ENCODE results near the gene SUSD6.
"Not testable (repeated sequence)": the region's sequence is repeated elsewhere in the genome, so short reads cannot be mapped to it uniquely, and the experiment has no call there.

Gene SUSD6

DNA sequence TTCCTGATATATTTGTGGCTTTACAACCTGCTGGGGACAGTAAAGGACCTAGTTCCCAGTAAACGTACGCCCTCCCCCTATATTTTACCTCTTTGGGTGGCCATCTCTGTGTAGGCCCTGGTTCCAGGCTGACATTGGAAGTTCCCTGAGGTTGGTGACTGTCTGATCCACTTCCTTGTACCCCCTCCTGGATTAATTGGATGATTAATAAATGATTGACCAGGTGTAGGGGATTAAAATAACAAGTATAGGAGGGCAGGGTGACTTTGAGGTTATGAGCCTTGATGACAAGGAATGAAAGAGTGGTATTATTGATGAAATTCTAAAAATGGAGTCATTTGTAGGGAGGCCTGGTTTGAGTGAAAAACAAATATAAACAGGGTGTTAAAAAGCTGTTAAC lies 9.6 kb downstream of the SUSD6 start:
- DNase-seq (ENCODE audit: low read depth): no peak

- DNase-seq (ENCODE audit: low read depth): no peak
Observed at GRCh38 chr14:69624136-69624535, 12.7 kb downstream of the SUSD6 start.

DNA sequence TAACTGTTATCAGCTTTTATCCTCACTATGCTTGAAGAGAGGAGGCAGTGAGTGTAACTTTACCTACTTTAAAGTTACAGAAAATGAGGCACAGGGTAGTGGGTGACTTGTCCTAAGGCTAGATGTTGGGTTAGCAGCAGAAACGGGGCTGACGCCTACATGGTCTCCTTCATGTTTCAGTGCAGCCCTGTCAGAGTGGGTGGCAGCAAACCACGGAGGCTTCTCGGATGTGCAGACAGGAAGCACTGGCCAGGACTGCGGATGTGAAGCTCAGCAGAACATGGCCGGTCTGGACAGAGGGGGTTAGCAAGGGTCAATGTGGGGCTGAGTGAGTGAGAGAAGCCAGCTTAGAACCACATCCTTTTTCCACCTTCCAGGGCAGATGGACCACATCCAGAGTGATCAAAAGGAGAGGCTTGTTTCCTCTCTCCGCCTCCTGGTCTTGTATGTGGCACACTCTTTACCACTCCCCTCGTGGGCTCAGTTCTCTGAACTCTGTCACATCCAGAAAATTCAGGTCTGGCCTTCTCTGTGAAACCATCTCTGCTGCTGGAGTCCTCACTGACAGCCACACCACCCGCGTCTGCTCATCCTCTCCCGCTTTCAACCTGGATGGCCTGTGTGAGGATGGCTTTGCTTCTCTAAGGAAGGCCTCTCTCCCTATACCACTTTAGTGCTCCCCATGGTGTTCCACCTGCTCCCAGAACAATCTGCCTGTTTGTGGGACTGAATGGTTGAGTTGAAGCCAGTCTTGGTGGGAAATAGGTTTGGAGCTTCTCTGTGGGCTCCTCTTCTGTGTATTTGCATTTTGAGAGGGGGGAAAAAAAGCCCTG lies 14.1 kb downstream of the SUSD6 start:
- peak; percentile 64 for DNase-seq (ENCODE audit: low read depth)

DNA sequence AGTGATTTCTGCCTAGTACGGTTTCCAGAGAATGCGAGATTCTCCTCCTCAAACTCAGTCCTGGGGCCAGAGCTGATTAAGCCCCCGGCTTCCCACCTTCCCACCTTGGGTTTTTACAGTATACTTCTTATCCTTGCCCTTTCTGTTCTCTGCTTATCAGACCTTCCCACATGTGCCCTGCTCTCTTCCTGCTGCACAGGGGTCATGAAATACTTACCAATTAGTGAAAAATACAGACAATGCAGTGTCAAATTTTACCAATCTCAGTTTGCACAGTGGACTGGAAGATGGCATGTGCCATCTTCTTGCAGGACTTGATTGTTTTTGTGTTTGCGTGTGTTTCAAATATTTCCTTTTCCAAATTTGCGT lies 14.7 kb downstream of the SUSD6 start:
- DNase-seq (ENCODE audit: low read depth): no peak

GRCh38 chr14:69629225-69630127 lies 18.1 kb downstream of the SUSD6 start:
- no peak for DNase-seq (ENCODE audit: low read depth)

- no peak for DNase-seq (ENCODE audit: low read depth)
Observed at GRCh38 chr14:69630360-69630759, 19.0 kb downstream of the SUSD6 start.

DNA sequence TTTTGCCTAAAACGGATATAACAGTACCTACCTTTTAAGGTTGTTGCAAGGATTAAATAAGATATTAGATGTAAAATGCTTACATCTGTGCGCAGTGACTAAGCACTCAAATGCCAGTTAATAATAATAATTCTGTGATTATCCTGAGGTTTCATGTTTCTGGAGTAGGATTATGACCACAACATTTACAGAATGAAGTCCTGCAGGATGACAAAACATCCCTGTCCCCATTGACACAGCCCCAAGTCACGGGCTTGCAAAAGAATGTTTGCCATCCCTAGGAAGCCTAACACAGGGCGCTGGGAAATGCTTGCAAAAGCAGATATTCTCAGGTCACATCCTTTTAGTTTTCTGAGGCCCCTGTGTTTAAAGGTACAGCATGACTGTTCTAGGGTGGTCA lies 20.1 kb downstream of the SUSD6 start:
- DNase-seq (ENCODE audit: low read depth): no peak

DNA sequence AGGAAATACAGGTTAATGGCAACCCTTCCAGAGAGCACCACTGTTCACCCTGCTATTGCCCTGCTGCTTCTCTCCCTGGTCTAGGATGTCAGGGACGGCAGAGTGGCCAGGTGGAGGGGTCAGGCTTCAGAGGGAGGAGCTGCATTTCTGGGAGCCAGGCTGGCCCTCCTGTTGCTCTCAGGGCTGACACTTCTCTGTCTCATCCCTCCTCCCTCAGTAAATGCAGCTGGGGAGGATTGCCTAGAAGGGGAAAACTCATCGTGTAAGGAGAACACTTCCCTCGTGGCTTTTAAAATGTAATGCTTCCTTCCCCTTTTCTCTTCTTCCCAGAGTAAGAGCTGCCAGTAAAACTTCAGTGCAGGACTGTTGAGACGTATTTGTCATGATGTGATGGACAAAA lies 20.8 kb downstream of the SUSD6 start:
- DNase-seq (ENCODE audit: low read depth): no peak

GRCh38 chr14:69632593-69633151 lies 21.3 kb downstream of the SUSD6 start:
- DNase-seq (ENCODE audit: low read depth): no peak

GRCh38 chr14:69633238-69633637 lies 21.8 kb downstream of the SUSD6 start:
- no peak for DNase-seq (ENCODE audit: low read depth)

DNA sequence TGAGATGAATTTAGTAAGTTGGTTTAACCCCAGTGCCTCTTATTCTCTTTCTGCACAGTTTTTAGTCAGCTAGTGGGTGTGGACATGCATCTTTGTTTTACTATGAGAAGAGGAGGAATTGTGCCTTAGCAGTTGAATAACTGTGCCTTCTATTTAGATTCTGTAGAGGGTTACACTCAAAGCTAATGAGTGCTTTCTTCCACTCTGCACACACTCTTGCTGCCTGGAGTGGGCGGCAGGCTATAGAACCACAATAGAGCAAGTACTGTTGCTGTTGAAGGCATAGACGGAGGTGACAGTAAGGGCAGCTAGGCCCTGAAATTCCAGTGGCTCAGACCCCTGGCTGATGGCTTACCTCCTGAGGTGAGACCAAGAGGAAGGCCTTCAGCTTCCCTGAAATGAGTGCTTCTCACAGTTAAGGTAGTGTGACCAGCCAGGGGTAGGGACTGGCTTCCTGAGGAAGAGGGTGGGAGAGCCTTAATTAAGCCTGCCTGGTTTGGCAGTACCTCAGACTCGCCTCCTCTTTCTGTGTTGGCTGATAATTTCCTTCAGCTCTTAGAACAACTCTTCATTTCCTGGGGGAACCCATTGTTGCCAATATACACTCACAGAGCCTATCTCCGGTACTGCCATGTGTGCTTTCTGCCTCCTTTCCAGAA lies 24.7 kb downstream of the SUSD6 start:
- DNase-seq (ENCODE audit: low read depth): no peak

- no peak for DNase-seq (ENCODE audit: low read depth)
Observed at GRCh38 chr14:69636718-69637480, 25.5 kb downstream of the SUSD6 start.

DNA sequence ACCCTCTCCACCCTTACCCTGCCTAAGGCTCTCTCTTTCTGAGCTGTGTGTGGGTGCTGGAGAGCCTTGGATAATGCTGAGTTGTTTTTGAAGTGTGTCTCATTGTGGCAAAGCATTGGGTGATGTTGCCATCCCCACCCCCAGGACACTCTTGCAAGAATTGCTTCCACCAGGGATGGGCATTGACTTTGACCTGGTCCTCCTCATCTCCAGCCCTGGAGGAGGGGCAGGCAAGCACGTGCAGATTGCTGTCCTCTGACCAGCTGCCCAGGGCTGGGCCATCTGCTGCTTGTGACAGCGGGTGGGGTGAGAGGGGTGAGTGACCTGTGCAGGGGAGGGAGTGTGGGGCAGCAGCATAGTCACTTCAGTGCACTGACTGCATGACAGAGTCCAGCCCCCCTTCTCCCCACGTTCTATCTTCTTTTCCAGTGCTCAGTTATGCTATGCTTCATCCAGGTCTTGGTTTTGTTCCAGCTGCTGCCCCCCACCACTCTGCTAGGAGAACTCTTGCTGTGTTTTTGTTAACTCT lies 26.2 kb downstream of the SUSD6 start:
- no peak for DNase-seq (ENCODE audit: low read depth)

DNA sequence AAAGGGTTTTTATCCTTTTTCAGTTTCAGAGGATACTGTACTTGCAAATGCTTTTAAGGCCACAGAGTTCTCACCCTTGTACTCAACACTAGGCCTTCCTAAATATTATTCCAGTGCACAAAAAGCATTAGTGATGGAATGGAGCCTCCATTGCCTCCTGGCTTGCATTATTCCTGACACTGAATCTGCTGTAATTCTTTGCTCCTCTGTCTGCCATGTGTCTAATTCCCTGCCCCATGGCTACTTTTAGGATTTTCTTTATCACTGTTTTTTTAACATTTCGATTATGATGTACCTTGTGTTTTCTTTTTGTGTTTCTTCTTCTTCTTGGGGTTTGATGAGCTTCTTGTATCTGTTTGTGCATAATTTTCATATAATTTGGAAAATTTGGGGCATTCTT lies 29.5 kb downstream of the SUSD6 start:
- DNase-seq (ENCODE audit: low read depth): no peak

GRCh38 chr14:69642212-69642793 lies 30.9 kb downstream of the SUSD6 start:
- not testable (repeated sequence) for DNase-seq (ENCODE audit: low read depth)

GRCh38 chr14:69643430-69644200 lies 32.2 kb downstream of the SUSD6 start:
- peak; percentile 61 for DNase-seq (ENCODE audit: low read depth)

GRCh38 chr14:69644814-69645213 lies 33.4 kb downstream of the SUSD6 start:
- no peak for DNase-seq (ENCODE audit: low read depth)

GRCh38 chr14:69647213-69647612 lies 35.8 kb downstream of the SUSD6 start:
- no peak for DNase-seq (ENCODE audit: low read depth)

DNA sequence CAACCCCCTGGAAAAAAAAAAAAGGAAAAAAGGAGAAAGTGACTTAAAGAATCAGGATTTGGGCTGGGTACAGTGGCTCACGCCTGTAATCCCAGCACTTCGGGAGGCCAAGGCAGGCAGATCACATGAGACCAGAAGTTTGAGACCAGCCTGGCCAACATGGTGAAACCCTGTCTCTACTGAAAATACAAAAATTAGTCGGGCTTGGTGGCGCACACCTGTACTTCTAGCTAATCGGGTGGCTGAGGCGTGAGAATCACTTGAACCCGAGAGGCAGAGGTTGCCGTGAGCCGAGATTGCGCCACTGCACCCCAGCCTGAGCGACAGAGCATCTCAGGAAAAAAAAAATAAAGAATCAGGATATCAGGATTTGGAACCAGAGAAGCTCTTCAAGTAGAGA lies 36.2 kb downstream of the SUSD6 start:
- not testable (repeated sequence) for DNase-seq (ENCODE audit: low read depth)

All from activated T-helper 9 cell treated with anti-CD3 and anti-CD28 coated beads, Interleukin-2, amount 50 U/mL, for 16 hours (primary cell).